Peyer's patch (tissue), 4 donors: ENCODE measurements around the gene MEGF10.

ENCODE experiments used
- CTCF ChIP-seq, 6 experiments: fragments of 450-650 bp in 4 of 6; fragments of 200-600 bp in 2 of 6; sonication (generic) in 1 of 6; IDR thresholded peaks; one replicate each; pipeline ENCODE4 v1.5.1; 2017 to 2019; ENCODE audit warnings: antibody characterized with exemption in 6 of 6, mild to moderate bottlenecking in 3 of 6, moderate library complexity in 1 of 6
- POLR2A ChIP-seq, 2 donors: fragments of 450-650 bp; IDR thresholded peaks; one replicate each; pipeline ENCODE4 v1.5.1; 2017; ENCODE audit warnings: antibody characterized with exemption in 2 of 2, mild to moderate bottlenecking in 2 of 2, moderate library complexity in 2 of 2

- TF ChIP-seq POLR2A (IDR thresholded peaks at IDR 0.05): no peak
- TF ChIP-seq CTCF (IDR thresholded peaks at IDR 0.05): no peak
Measured at GRCh38 chr5:127398508-127398907, 107.9 kb downstream of the MEGF10 start.
